ENCODE data around the gene DYNLRB1.

The DYNLRB1 gene

GRCh38 chr20:34560141-34560523 lies 43.9 kb downstream of the DYNLRB1 start:
- Histone ChIP-seq H3K4me1 (ENCODE audit: control insufficient read depth, low read length) (0 out of 2 replicates have a peak, but pooled peaks cover 4% of the 10 kb centered on the region), H3K4me3 (ENCODE audit: low read length) (no peak overlapping the region), H3K9me2 (replicated peaks; ENCODE audit: control insufficient read depth, low read length) (no peaks in the 10 kb centered on the region), H3K4me2 (ENCODE audit: low read length) (no peak overlapping the region), H3K9me3 (ENCODE audit: control insufficient read depth, insufficient read depth, low read length) (no peaks in the 10 kb centered on the region), H3K27ac (ENCODE audit: low read depth, low read length) (no peak overlapping the region), H3K36me3 (ENCODE audit: control insufficient read depth, low read length) (no peaks in the 10 kb centered on the region), H4K20me1 (ENCODE audit: control insufficient read depth, insufficient read depth, low read depth, low read length) (no peaks in the 10 kb centered on the region), H3K79me2 (ENCODE audit: control insufficient read depth, low read length) (no peaks in the 10 kb centered on the region), H3F3A (ENCODE audit: control insufficient read depth, insufficient read depth) (no peaks in the 10 kb centered on the region; the same call in 1 of the 2 replicates), H3K27me3 (ENCODE audit: control insufficient read depth, low read length) (no peaks in the 10 kb centered on the region)
- TF ChIP-seq EZH2phosphoT487 (IDR thresholded peaks at IDR 0.05; ENCODE audit: borderline replicate concordance, low read length), result no peak
- TF ChIP-seq CTCF (IDR thresholded peaks at IDR 0.05; ENCODE audit: low read depth, low read length, poor library complexity, severe bottlenecking), result no peak

- no peaks in the 10 kb centered on the region for H3K36me3 ChIP-seq (ENCODE audit: control insufficient read depth, low read length)
- no peaks in the 10 kb centered on the region for H4K20me1 ChIP-seq (ENCODE audit: control insufficient read depth, insufficient read depth, low read depth, low read length)
- no peaks in the 10 kb centered on the region for H3K9me3 ChIP-seq (ENCODE audit: control insufficient read depth, insufficient read depth, low read length)
- H3F3A ChIP-seq (ENCODE audit: control insufficient read depth, insufficient read depth), result no peaks in the 10 kb centered on the region; the same call in 1 of the 2 replicates
- no peak overlapping the region for H3K4me2 ChIP-seq (ENCODE audit: low read length)
- H3K9me2 ChIP-seq (replicated peaks; ENCODE audit: control insufficient read depth, low read length), result no peaks in the 10 kb centered on the region
- no peaks in the 10 kb centered on the region for H3K79me2 ChIP-seq (ENCODE audit: control insufficient read depth, low read length)
- H3K4me3 ChIP-seq (ENCODE audit: low read length), result no peak overlapping the region
- H3K27me3 ChIP-seq (ENCODE audit: control insufficient read depth, low read length), result no peaks in the 10 kb centered on the region
- 0 out of 2 replicates have a peak, but pooled peaks cover 4% of the 10 kb centered on the region for H3K4me1 ChIP-seq (ENCODE audit: control insufficient read depth, low read length)
- TF ChIP-seq CTCF (IDR thresholded peaks at IDR 0.05; ENCODE audit: low read depth, low read length, poor library complexity, severe bottlenecking), result no peak
- no peak for TF ChIP-seq EZH2phosphoT487 (IDR thresholded peaks at IDR 0.05; ENCODE audit: borderline replicate concordance, low read length)
- H3K27ac ChIP-seq (ENCODE audit: low read depth, low read length), result no peak overlapping the region
Observed at GRCh38 chr20:34560614-34561013, 44.4 kb downstream of the DYNLRB1 start.

GRCh38 chr20:34561661-34562060 lies 45.4 kb downstream of the DYNLRB1 start:
- H3K36me3 ChIP-seq (ENCODE audit: control insufficient read depth, low read length), result no peaks in the 10 kb centered on the region
- H3K27ac ChIP-seq (ENCODE audit: low read depth, low read length), result no peak overlapping the region

More at GRCh38 chr20:34561661-34562060, 45.4 kb downstream of the DYNLRB1 start:
- Histone ChIP-seq H3F3A (ENCODE audit: control insufficient read depth, insufficient read depth) (no peaks in the 10 kb centered on the region; the same call in 1 of the 2 replicates), H3K4me2 (ENCODE audit: low read length) (no peak overlapping the region), H3K4me1 (ENCODE audit: control insufficient read depth, low read length) (0 out of 2 replicates have a peak, but pooled peaks cover 4% of the 10 kb centered on the region), H3K27me3 (ENCODE audit: control insufficient read depth, low read length) (no peaks in the 10 kb centered on the region), H3K79me2 (ENCODE audit: control insufficient read depth, low read length) (no peaks in the 10 kb centered on the region), H3K9me3 (ENCODE audit: control insufficient read depth, insufficient read depth, low read length) (no peaks in the 10 kb centered on the region), H3K9me2 (replicated peaks; ENCODE audit: control insufficient read depth, low read length) (no peaks in the 10 kb centered on the region), H4K20me1 (ENCODE audit: control insufficient read depth, insufficient read depth, low read depth, low read length) (no peaks in the 10 kb centered on the region), H3K4me3 (ENCODE audit: low read length) (no peak overlapping the region)
- TF ChIP-seq EZH2phosphoT487 (IDR thresholded peaks at IDR 0.05; ENCODE audit: borderline replicate concordance, low read length) (no peak), CTCF (IDR thresholded peaks at IDR 0.05; ENCODE audit: low read depth, low read length, poor library complexity, severe bottlenecking) (no peak)
